GM19043 (cell line): ENCODE measurements around the gene HHAT.
"Not testable (repeated sequence)": the region's sequence is repeated elsewhere in the genome, so short reads cannot be mapped to it uniquely, and the experiment has no call there.

Experiments used
- ATAC-seq: cut with Tn5 transposase; IDR thresholded peaks from one replicate; pipeline ENCODE4 v1.9.1; 2021; ENCODE audit warnings: low read depth; ENCODE audit not compliant: unreplicated experiment

HHAT gene

DNA sequence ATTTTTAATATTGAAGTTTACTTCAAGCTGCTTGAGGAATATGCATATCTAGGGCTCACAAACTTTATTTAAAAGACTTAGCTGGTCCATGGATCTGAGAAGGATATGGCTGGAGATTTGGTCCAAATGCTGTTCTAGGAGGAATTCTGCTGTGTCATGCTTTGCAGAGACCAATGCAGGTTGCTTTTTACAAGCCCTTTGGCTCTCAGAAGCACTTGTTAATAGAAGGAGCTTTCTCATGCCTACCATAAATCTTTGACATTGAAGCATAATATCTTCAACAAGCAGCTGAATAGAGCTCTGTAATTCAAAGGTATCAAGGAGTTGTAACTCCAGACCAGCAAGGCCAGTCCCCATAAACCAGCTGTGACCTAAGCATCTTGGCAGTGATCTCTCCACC is 299.1 kb downstream of the HHAT start:
- no peak for ATAC-seq

DNA sequence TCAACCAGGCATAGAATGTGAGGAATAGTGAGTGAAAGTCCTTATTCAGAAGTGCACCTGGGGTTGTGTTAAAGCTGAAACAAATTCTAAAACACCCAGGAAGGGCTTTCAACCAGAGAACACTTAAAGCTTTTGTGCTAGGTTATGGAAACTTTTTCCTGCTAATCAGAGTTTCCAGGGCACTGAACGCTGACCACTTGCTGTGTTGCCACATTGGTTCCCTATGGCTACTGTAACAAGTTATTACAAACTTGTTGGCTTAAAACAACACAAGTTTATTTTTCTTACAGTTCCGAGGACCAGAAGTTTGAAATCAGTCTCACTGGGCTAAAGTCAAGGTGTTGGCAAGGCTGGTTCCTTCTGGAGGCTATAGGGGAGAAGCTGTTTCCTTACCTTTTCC is 300.6 kb downstream of the HHAT start:
- ATAC-seq, result no peak

DNA sequence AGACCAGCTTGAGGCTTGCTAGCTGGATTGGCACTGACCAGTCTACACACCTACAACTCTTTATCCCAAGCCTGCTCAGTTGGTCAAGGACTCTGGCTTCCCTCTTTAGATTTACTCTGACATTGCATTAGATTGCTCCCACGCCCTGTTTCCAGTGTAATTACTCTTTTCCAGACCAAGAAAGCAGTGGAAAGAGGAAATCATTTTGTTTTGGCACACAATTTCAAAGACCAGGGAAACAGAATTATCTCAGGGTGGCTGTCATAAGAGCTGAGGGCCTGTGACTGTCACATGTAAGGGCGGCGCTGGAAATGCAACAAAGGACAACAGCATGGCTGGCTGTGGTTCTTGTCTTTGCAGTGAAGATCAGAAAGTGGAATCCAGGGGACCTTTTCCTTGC is 302.7 kb downstream of the HHAT start:
- no peak for ATAC-seq

DNA sequence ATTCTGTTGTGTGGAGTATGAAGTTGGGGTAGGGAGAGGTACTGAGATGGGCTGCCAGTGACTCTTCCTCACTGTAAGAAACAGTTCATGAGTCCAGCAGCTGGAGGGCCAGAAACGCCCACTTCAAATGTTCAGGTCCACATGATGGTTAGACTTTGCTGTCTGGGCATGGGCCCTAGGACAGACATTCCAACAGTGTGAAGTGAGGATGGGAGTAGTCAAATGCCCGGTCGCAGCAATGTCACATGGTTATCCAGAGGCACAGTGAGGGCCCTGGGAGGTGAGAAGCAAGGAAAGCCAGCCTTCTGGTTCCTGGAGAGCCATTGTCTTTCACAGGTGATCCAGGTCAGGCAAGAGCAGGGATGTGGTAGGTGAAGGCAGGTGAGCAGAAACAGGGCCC is 304.4 kb downstream of the HHAT start:
- no peak for ATAC-seq

DNA sequence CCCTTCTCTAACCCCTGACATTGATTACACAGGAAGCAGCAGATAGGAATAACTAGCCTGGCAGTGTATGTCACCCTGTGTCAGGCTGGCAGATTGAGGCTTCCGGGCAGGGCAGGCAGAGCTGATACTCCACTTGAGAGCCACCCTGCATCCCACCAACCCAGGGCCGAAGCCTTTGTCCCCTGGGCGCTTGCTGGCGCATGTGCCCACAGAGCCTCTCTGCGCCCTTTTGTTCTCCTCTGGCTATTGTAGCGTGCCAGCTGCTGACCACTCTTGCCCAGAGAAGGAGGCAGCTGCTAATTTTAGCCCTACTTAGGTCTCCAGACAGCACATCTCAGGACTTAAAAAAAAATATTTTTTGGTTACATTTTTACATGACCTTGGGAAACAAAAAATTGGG is 304.9 kb downstream of the HHAT start:
- no peak for ATAC-seq

DNA sequence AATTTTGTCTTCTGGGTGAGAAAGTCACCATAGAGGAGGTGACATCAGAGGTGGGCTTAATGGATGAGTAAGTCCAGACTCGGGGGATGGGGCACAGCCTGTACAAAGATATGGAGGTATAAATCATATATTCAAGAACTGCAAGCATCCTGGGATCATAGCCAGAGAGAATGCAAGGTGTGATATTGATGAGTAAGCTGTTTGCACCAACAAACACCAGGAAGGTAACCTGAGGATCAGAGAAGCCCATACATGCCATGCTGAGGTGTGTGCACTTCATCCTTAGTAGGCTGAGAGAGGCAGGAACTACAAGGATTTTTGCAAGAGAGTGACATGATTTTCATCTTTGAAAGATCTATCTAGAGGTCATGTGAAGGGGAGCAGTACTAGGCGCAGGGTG is 306.4 kb downstream of the HHAT start:
- no peak for ATAC-seq

DNA sequence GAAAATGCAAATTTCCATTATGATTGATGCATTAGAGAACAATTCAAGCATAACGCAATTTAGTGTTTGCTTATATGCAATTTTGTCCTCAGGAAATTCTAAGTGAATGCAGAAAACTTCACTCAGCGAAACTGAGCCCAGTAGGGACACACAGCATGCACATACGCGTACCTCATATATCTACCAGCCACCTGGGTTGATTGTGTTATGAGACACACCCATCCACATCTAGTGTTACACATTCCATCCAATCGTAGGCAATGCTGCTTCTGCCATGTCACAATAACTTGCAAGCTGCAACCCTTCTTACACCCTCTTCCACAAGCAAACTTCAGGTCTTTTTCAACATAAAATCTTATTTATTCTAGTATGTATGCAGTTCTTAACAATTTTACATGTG is 312.9 kb downstream of the HHAT start:
- ATAC-seq, result no peak

DNA sequence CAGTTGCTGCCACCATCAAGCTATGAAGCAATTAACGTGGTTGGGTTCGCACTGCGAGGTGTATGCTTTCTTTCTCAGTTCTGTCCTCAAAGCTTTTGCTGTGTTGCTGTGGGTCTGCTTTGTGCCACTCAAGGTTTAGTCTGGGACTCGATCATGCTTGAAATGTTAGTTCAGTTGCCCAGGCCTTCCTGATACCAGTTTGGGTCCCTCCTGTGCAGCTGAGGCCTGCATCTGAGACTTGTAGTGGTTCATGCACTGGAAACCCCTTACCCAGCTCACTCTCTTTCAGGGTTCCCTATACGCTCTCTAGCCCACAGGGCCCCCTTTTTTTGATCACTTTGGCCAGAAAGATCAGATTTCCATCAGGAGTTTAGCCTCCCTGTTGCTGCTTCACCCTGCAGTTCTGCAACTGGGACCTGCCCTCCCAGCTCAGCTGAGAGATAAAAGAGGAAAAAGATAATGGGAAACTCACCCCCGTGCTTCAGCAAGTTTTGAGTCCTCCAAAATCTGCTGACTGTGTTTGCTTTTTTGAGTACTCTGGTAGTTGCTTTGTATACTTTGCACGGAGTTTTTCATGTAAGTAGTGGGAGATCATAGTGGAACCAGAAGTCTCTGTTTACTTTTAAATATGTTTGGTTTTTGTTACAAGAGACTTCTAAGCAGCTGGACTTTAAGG is 317.0 kb downstream of the HHAT start:
- ATAC-seq, result no peak

DNA sequence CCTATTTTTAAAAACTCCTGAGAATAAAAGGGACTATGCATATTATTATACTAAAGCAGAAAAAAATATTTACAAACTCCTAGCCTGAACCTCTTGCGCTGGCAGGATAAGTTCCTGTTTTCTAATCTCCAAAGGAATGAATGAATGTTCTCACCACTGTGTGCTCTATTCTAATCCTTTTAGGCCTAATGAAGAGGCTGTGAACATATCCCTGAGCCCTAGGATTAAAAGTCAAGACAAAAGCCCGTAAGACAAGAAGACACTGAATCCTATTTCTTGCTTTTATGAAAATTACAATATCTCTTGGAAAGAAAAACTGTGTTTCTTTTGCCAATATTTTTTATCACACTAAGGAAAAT is 317.5 kb downstream of the HHAT start:
- ATAC-seq, result no peak

DNA sequence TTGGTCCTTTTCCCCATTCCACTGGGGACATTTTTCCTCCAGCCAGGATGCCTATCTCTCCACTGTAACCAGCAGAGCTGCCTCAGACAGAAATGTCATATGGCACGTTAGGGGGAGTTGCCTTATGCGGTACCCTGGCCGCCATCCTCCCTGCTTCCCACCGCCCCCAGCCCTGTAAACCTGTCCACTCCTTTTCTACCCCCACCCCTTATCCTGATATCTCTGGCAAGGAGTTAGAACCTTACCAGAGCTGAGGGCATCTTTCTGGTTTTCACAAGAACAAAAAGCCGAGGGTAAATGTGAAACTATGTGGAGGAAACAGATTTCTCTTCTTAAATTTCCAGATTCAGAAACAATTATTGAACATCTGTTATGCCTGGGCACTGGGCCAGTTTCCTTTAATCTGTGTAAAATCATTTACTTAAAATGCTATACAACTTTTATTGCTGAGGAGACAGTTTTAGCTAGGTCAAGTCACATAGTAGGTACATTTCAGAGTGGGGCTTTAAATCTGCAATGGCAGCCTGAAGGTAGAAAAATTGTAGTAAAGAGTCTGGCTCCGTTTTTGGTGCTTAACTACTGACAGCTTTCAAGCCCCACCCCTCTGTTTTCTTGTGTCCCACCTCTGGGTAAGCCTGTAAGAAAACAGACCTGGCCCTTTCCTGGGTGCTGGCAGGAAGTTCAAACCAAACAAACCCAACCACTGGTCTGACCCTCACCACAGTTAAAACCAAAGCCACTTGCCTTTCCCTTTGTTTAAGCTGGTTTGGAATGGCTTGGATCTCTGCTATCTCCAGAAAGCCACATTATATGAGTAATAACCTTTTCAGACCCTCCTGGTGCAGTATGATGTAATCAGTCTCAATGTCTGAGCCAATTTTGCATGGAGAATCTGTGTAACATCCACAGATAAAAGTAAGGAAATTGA is 319.0 kb downstream of the HHAT start:
- no peak for ATAC-seq

DNA sequence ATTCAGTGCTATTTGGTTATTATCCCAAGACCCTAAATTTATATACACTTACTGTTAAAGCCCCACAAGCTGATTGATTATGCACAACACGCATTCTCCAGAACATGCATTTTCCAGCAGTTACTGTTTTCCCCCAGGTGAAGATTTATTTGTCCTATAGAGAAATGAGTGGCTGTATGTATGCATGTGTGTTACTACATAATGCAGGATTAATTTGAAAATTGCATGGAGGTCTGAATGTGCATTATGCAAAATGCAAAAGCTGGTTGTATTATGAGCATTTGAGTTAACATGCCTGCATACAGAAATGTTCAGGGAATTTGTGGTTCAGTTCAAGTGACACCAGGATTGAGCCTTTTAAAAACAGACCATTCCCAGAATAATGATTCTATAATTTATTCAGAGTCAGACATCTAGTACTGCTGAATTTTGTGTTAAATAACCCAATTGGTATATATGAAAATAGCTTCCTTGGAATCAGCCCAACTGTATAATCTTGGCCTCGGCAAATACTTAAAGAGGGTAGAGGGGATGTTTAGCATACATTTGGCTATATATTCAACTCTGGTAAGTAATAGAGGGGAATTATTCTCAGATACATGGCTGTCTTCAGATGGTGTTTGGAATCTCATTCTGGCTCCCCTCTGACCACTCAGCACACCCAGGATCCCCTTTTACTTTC is 320.0 kb downstream of the HHAT start:
- ATAC-seq, result no peak

DNA sequence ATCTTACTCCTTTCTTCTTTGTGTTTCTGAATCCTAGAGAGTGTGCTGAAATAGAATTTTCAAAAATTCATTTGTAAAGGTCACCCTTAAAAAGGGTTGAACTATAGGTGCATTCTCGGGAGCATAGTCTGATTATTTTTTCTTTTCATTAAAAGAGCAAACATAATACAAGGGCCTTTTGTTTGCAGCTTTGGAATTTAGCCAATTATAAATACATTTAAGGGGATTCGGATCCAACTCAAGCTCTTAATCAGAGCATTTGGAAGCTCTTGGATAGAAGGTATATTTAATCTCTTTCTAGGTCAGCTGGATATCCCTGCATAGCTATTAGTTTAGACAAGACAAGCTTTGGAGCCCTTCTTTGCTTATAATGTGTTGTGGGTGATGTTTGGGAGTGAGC is 321.7 kb downstream of the HHAT start:
- ATAC-seq, result no peak

DNA sequence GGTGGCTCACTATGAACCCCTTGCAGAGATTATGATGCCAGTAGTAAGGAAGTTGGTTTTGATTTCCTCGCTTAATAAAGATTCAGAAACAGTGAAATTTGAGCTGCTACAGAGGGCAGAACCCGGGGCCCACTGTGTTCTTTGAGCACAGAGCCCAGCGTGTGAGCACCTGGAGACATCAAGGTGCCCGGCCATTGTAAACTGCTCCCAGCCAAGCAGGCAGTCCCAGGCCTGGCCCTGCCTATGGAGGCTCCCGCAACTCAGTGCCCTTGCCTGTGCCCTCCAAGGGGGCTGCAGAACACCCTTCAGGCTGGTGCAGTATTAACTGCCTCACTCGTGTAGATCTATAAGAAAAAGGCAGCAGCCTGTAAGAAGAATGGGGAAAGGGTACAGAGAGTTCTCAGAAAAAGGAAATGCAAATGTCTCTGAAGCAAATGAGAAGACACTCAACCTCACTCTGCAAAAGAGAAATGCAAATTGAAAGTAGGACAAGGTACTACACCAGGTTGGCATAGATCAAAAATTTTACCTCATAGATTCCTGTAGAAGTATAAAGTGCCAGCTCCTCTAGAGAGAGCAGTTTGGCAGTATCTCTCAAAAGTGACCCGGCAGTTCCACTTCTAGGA is 323.7 kb downstream of the HHAT start:
- ATAC-seq, result no peak

DNA sequence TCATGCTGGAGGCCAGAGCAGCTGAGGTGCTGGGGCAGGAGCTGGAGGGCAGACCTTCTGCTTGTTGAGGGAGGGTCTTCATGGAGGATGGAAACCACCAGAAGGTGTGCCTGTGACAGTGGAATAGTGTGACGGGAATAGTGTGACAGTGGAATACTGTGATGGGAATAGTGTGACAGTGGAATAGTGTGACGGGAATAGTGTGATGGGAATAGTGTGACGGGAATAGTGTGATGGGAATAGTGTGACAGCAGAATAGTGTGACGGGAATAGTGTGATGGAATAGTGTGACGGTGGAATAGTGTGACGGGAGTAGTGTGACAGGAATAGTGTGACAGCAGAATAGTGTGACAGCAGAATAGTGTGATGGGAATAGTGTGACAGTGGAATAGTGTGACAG is 325.1 kb downstream of the HHAT start:
- ATAC-seq, result no peak

DNA sequence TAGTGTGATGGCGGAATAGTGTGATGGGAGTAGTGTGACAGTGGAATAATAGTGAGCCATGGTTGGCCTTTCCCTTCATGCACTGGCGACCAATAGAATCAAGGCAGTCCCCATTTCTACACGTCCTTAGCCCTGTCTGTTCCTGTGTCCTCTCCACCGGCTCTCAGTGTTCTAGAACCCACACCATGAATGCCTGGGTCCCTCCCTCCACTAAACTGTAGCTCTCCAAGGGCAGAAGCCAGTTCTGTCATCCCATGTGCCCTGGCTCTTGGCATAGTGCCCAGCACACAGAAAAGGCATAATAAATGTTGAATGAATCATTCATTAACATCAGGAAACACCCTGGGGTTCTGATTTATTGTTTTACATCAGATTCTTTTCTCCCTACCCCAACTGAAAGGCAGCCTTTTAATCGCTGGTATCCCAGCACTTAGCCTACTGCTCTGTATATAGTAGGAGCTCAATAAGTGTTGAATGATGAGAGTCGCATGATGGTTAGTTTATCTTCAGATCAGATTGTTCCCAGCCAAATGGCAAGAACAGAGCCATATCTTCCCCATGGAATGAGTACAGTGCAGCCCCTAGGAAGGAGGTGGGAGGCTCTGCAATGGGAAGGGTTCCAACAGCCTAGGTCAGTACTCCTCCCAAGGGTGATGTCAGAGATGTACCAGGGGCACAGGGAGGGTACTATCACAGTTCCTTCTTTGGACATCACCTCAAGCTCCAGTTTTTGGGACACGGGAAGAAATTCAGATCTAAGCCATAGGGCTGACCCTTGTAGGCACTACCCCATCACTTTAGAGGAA is 325.7 kb downstream of the HHAT start:
- ATAC-seq, result no peak

DNA sequence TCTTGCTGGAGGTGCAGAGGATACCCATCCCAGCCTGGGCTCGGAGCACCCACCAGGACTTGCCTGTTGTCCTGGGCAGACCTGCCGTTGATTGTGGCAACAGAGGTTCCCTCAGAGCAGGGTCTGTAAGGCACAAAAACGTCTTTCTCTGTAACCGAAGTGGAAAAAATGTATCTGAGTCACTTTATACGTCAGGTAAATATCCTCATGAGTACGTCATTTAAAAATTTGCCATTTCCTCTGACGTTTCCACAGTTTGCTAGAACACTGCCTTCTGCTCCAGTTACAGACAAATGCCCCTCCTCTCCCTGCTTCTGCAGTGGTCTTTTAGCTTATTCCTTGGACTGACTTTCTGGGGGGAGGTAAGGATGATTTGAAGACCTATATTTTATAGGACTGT is 326.8 kb downstream of the HHAT start:
- no peak for ATAC-seq

DNA sequence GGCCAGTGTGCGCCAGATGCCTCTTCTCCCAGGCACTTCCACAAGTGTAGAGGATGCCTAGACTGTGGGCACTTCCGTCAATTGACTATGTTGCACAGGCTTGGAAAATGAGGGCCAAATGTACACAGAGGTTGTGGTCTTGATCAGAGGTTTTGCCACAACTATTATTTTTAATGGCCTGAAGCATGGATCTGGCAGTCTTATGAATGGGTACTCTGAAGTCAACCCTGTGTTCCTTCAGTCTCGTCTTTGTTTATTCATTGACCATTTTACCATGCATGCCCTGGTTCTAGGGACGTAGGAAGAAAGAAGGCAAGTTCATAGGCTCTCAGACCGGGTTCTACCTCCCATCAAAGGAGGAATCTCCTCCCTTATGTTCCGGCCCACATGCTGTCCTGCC is 329.1 kb downstream of the HHAT start:
- no peak for ATAC-seq

DNA sequence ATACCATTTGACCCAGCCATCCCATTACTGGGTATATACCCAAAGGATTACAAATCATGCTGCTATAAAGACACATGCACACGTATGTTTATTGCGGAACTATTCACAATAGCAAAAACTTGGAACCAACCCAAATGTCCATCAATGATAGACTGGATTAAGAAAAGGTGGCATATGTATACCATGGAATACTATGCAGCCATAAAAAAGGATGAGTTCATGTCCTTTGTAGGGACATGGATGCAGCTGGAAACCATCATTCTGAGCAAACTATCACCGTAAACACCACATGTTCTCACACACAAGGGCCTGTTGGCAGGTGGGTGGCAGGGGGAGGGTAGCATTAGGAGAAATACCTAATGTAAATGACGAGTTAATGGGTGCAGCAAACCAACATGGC is 332.8 kb downstream of the HHAT start:
- ATAC-seq, result not testable (repeated sequence)

DNA sequence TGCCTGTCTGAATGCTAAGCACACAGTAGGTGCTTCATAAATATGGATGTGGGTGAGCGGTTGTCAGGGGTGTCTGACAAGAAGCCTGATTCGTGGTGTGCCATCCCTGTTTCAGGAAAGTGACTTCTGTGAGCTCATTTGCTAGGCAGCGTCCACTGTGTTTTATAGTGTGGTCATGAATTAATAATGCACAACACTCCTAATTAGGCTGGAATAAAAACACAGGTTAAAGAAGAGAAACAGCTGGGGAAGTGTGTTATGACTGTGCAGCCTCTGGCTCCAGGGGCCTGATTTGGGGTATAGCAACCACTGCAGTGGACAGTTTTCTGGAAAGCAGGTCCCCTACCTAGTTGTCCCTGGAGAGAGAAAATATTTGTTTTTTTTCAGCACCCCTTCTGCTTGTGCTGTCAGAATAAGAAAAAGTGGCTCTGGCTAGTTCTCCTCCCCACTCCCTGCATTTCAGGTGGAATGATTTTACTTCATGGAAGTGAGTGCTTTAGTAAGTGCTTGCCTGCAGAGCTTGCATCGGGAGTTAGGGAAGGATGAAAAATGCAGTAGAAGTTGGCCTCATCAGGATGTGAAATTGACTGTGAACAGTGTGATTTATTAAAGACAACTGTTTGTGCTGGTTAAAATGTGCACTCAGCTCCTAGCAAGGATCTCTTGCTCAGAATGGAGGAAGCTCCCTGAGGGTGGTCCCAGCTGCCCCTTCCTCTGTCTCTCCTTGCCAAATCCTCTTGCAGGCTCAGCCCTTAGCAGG is 333.8 kb downstream of the HHAT start:
- ATAC-seq, result no peak
